DMS79 treated with DMSO at 0.1 percent for 48 hours (cell line): Measurements from ENCODE around the gene MMP20.
"Not testable (repeated sequence)": the region's sequence is repeated elsewhere in the genome, so short reads cannot be mapped to it uniquely, and the experiment has no call there.

Experiments
- DNase-seq: peaks from one replicate; lab custom pipeline; 2025; lab: John Stamatoyannopoulos, UW

MMP20 gene

GRCh38 chr11:102625177-102625576 lies at the start of gene MMP20:
TSS of gene MMP20 (minus strand) at chr11:102625332. CDS start at chr11:102625319, 13 bp downstream.
- no peak for DNase-seq

GRCh38 chr11:102669664-102670063 lies 44.5 kb upstream of the MMP20 start:
- no peak for DNase-seq

GRCh38 chr11:102666331-102666957 lies 41.3 kb upstream of the MMP20 start:
- DNase-seq = peak; percentile 6

- no peak for DNase-seq
Measured at GRCh38 chr11:102664001-102664752, 39.0 kb upstream of the MMP20 start.

GRCh38 chr11:102662607-102663006 lies 37.5 kb upstream of the MMP20 start:
- DNase-seq = no peak

- DNase-seq = no peak
Measured at GRCh38 chr11:102661040-102661439, 35.9 kb upstream of the MMP20 start.

- no peak for DNase-seq
Measured at GRCh38 chr11:102656528-102656927, 31.4 kb upstream of the MMP20 start.

GRCh38 chr11:102655547-102655946 lies 30.4 kb upstream of the MMP20 start:
- no peak for DNase-seq

GRCh38 chr11:102654761-102655160 lies 29.6 kb upstream of the MMP20 start:
- DNase-seq = no peak

GRCh38 chr11:102653744-102654291 lies 28.7 kb upstream of the MMP20 start:
- no peak for DNase-seq

GRCh38 chr11:102647430-102647829 lies 22.3 kb upstream of the MMP20 start:
- DNase-seq = no peak

GRCh38 chr11:102643941-102644340 lies 18.8 kb upstream of the MMP20 start:
- DNase-seq = no peak

GRCh38 chr11:102640946-102641345 lies 15.8 kb upstream of the MMP20 start:
- DNase-seq = no peak

- no peak for DNase-seq
Measured at GRCh38 chr11:102639656-102640055, 14.5 kb upstream of the MMP20 start.

- DNase-seq = no peak
Measured at GRCh38 chr11:102637731-102638130, 12.6 kb upstream of the MMP20 start.

- DNase-seq = no peak
Measured at GRCh38 chr11:102633385-102634026, 8.4 kb upstream of the MMP20 start.

- DNase-seq = no peak
Measured at GRCh38 chr11:102632026-102632425, 6.9 kb upstream of the MMP20 start.

GRCh38 chr11:102630598-102631448 lies 5.7 kb upstream of the MMP20 start:
- DNase-seq = no peak

GRCh38 chr11:102629908-102630307 lies 4.8 kb upstream of the MMP20 start:
- not testable (repeated sequence) for DNase-seq

GRCh38 chr11:102626676-102627075 lies 1.5 kb upstream of the MMP20 start:
- no peak for DNase-seq

GRCh38 chr11:102623998-102624397 lies 1.1 kb downstream of the MMP20 start:
- no peak for DNase-seq

GRCh38 chr11:102623128-102623527 lies 2.0 kb downstream of the MMP20 start:
- no peak for DNase-seq
